Upper lobe of left lung (tissue), 4 donors: ENCODE results near the gene RPL27.

Source experiments
- EP300 ChIP-seq, 4 donors: sonication (generic); formaldehyde crosslinking; IDR thresholded peaks; one replicate each; pipeline ENCODE4 v1.5.1; 2017; ENCODE audit warnings: antibody characterized with exemption in 4 of 4, control low read depth in 2 of 4
- TF ChIP-seq, protein P1 (sequence below), 6 experiments: fragments of 450-650 bp in 4 of 6; fragments of 200-600 bp in 2 of 6; sonication (generic) in 2 of 6; IDR thresholded peaks; one replicate each; pipeline ENCODE4 v1.5.1; 2016 to 2019; ENCODE audit warnings: antibody characterized with exemption in 6 of 6

DNA sequence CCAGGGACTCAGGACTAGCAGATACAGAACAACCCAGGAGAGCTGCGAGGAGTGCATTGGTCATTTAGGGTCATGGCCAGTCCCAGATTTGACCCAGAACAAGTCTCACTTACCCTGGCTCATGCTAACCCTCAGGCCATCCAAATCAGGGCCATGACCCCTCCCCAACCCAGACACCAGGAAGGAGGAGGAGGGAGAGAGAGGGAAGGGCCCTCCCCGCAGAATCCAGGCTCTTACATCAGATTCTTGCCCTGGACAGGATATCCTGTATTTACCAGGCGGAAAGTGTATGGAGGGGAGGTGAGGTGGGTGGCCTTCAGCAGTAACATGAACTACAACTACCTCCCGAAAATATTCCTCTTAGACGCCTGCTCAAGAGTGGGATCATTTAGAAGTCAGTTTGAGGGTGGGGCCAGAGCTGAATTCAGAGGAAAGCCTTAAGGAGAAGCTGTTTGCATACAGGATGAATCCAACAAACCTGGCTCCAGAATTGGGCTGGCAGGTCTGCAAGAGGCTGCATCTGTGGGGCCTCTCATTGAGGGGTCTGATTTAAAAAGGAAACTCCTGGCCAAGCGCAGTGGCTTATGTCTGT is 21.9 kb downstream of the RPL27 start:
- TF ChIP-seq, protein P1, sequence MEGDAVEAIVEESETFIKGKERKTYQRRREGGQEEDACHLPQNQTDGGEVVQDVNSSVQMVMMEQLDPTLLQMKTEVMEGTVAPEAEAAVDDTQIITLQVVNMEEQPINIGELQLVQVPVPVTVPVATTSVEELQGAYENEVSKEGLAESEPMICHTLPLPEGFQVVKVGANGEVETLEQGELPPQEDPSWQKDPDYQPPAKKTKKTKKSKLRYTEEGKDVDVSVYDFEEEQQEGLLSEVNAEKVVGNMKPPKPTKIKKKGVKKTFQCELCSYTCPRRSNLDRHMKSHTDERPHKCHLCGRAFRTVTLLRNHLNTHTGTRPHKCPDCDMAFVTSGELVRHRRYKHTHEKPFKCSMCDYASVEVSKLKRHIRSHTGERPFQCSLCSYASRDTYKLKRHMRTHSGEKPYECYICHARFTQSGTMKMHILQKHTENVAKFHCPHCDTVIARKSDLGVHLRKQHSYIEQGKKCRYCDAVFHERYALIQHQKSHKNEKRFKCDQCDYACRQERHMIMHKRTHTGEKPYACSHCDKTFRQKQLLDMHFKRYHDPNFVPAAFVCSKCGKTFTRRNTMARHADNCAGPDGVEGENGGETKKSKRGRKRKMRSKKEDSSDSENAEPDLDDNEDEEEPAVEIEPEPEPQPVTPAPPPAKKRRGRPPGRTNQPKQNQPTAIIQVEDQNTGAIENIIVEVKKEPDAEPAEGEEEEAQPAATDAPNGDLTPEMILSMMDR (IDR thresholded peaks at IDR 0.05), result no peak
- TF ChIP-seq EP300 (IDR thresholded peaks at IDR 0.05), result peak in 2 of 4 donors; percentile 37 to 71
